Activated CD4-positive, alpha-beta T cell treated with anti-CD3 and anti-CD28 coated beads, Interleukin-2, amount 10 ng/mL, durations not matched to agents 7 days and 5 days (primary cell): Measurements from ENCODE around the gene RPUSD1. TPM values are rescaled to one million over a fixed set of nuclear protein-coding genes. Genes with fewer than 3 reads are reported as not detected.
"Not testable (repeated sequence)": the region's sequence is repeated elsewhere in the genome, so short reads cannot be mapped to it uniquely, and the experiment has no call there.

ENCODE experiments used
- CTCF ChIA-PET: fragments of 350-600 bp; sonication (Branson Sonifier 250); formaldehyde crosslinking; loops from one replicate; lab custom pipeline; 2021; ENCODE audit warnings: antibody characterized with exemption; lab: Charles Lee
- POLR2A ChIA-PET: fragments of 350-600 bp; sonication (Branson Sonifier 250); formaldehyde crosslinking; loops from one replicate; lab custom pipeline; 2021; ENCODE audit warnings: antibody characterized with exemption; lab: Charles Lee
- DNase-seq: peaks from one replicate; pipeline ENCODE4 v3.0.0-alpha.2; 2020
- H3K27ac Mint-ChIP-seq: one replicate; pipeline ENCODE4 v1.8.0; 2021; ENCODE audit warnings: mild to moderate bottlenecking, moderate library complexity, mixed read lengths
- H3K27me3 Mint-ChIP-seq: one replicate; pipeline ENCODE4 v1.8.0; 2021; ENCODE audit warnings: mixed read lengths
- H3K36me3 Mint-ChIP-seq: one replicate; pipeline ENCODE4 v1.8.0; 2021; ENCODE audit warnings: low read depth, mixed read lengths
- H3K4me1 Mint-ChIP-seq: one replicate; pipeline ENCODE4 v1.8.0; 2021; ENCODE audit warnings: mixed read lengths
- H3K4me3 Mint-ChIP-seq: one replicate; pipeline ENCODE4 v1.8.0; 2021; ENCODE audit warnings: mild to moderate bottlenecking, moderate library complexity, mixed read lengths
- H3K9me3 Mint-ChIP-seq: one replicate; pipeline ENCODE4 v1.8.0; 2021; ENCODE audit warnings: mixed read lengths
- total RNA-seq, 2 experiments: library from RNA; stranded (reverse); gene quantifications; one replicate each; pipeline ENCODE4 v1.2.3, GENCODE V29; 2021

Gene RPUSD1
- total RNA-seq, 2 experiments from 2014 or later: 25.4 to 26.1 TPM

- no peak for DNase-seq
- ChIA-PET CTCF (no interaction called here), POLR2A (no interaction called here)
- no peaks in the 10 kb centered on the region for H3K27me3 Mint-ChIP-seq
- no peak overlapping the region for H3K27ac Mint-ChIP-seq
- no peaks in the 10 kb centered on the region for H3K36me3 Mint-ChIP-seq
- peaks cover 3% of the 10 kb centered on the region for H3K4me1 Mint-ChIP-seq
- no peaks in the 10 kb centered on the region for H3K9me3 Mint-ChIP-seq
- H3K4me3 Mint-ChIP-seq: no peak overlapping the region
Observed at GRCh38 chr16:825341-826061, 37.3 kb upstream of the RPUSD1 start.

GRCh38 chr16:824601-825000, 36.4 kb upstream of the RPUSD1 start:
- Mint-ChIP-seq H3K27ac (no peak overlapping the region), H3K4me3 (no peak overlapping the region), H3K36me3 (no peaks in the 10 kb centered on the region), H3K4me1 (peaks cover 9% of the 10 kb centered on the region), H3K27me3 (peaks cover 2% of the 10 kb centered on the region), H3K9me3 (no peaks in the 10 kb centered on the region)
- POLR2A ChIA-PET: no interaction called here
- DNase-seq: no peak
- CTCF ChIA-PET: no interaction called here

- H3K9me3 Mint-ChIP-seq: no peaks in the 10 kb centered on the region
- CTCF ChIA-PET: no interaction called here
- peaks cover 13% of the 10 kb centered on the region for H3K4me1 Mint-ChIP-seq
- H3K36me3 Mint-ChIP-seq: no peaks in the 10 kb centered on the region
- peaks cover 2% of the 10 kb centered on the region for H3K27me3 Mint-ChIP-seq
- no peak overlapping the region for H3K4me3 Mint-ChIP-seq
- H3K27ac Mint-ChIP-seq: no peak overlapping the region
- no peak for DNase-seq
- POLR2A ChIA-PET: no interaction called here
Observed at GRCh38 chr16:824194-824593, 36.0 kb upstream of the RPUSD1 start.

- ChIA-PET CTCF (no interaction called here), POLR2A (no interaction called here)
- no peak for DNase-seq
- Mint-ChIP-seq H3K4me1 (peaks cover 14% of the 10 kb centered on the region), H3K27me3 (peaks cover 2% of the 10 kb centered on the region), H3K27ac (no peak overlapping the region), H3K4me3 (no peak overlapping the region), H3K36me3 (no peaks in the 10 kb centered on the region), H3K9me3 (no peaks in the 10 kb centered on the region)
Observed at GRCh38 chr16:822909-823297, 34.7 kb upstream of the RPUSD1 start.

GRCh38 chr16:822174-822908, 34.2 kb upstream of the RPUSD1 start:
- Mint-ChIP-seq H3K4me3 (no peak overlapping the region), H3K9me3 (no peaks in the 10 kb centered on the region), H3K27me3 (peaks cover 2% of the 10 kb centered on the region), H3K27ac (no peak overlapping the region), H3K4me1 (peaks cover 14% of the 10 kb centered on the region), H3K36me3 (no peaks in the 10 kb centered on the region)
- CTCF ChIA-PET: no interaction called here
- no peak for DNase-seq
- POLR2A ChIA-PET: no interaction called here

- POLR2A ChIA-PET: no interaction called here
Observed at GRCh38 chr16:821751-822150, 33.6 kb upstream of the RPUSD1 start.

GRCh38 chr16:820748-821147, 32.6 kb upstream of the RPUSD1 start:
- POLR2A ChIA-PET: interaction anchor here (0.6 kb wide), 1 partner anchor 1905 kb away, joined by 3 read pairs; no protein-coding TSS in a partner anchor
- Mint-ChIP-seq H3K9me3 (no peaks in the 10 kb centered on the region), H3K4me1 (peaks cover 14% of the 10 kb centered on the region), H3K4me3 (no peak overlapping the region), H3K27me3 (peaks cover 2% of the 10 kb centered on the region), H3K27ac (no peak overlapping the region), H3K36me3 (no peaks in the 10 kb centered on the region)
- CTCF ChIA-PET: no interaction called here
- no peak for DNase-seq

More at GRCh38 chr16:821751-822150, 33.6 kb upstream of the RPUSD1 start:
- no peak overlapping the region for H3K27ac Mint-ChIP-seq
- no peak overlapping the region for H3K4me3 Mint-ChIP-seq
- H3K27me3 Mint-ChIP-seq: peaks cover 2% of the 10 kb centered on the region
- peaks cover 14% of the 10 kb centered on the region for H3K4me1 Mint-ChIP-seq
- H3K36me3 Mint-ChIP-seq: no peaks in the 10 kb centered on the region
- CTCF ChIA-PET: no interaction called here
- no peaks in the 10 kb centered on the region for H3K9me3 Mint-ChIP-seq
- DNase-seq: no peak

- H3K36me3 Mint-ChIP-seq, CTCF ChIA-PET, H3K4me3 Mint-ChIP-seq, H3K27me3 Mint-ChIP-seq, H3K9me3 Mint-ChIP-seq, DNase-seq: not testable (repeated sequence)
- H3K27ac Mint-ChIP-seq: peak overlapping the region; percentile 83
- peaks cover 14% of the 10 kb centered on the region for H3K4me1 Mint-ChIP-seq
- POLR2A ChIA-PET: interaction anchor here (0.6 kb wide), 1 partner anchor 1905 kb away, joined by 3 read pairs; no protein-coding TSS in a partner anchor
Observed at GRCh38 chr16:820044-820408, 31.8 kb upstream of the RPUSD1 start.

- H3K4me3 Mint-ChIP-seq: no peak overlapping the region
- no peaks in the 10 kb centered on the region for H3K9me3 Mint-ChIP-seq
- DNase-seq: peak; percentile 52
- peak overlapping the region; percentile 83 for H3K27ac Mint-ChIP-seq
- H3K4me1 Mint-ChIP-seq: peaks cover 14% of the 10 kb centered on the region
- CTCF ChIA-PET: no interaction called here
- peaks cover 4% of the 10 kb centered on the region for H3K27me3 Mint-ChIP-seq
- H3K36me3 Mint-ChIP-seq: no peaks in the 10 kb centered on the region
- POLR2A ChIA-PET: no interaction called here
Observed at GRCh38 chr16:819336-820043, 31.3 kb upstream of the RPUSD1 start.

- Mint-ChIP-seq H3K4me1 (peaks cover 14% of the 10 kb centered on the region), H3K27me3 (peaks cover 8% of the 10 kb centered on the region), H3K9me3 (no peaks in the 10 kb centered on the region), H3K4me3 (no peak overlapping the region), H3K27ac (no peak overlapping the region), H3K36me3 (no peaks in the 10 kb centered on the region)
- CTCF ChIA-PET: no interaction called here
- POLR2A ChIA-PET: no interaction called here
- no peak for DNase-seq
Observed at GRCh38 chr16:818592-818991, 30.4 kb upstream of the RPUSD1 start.

- CTCF ChIA-PET: no interaction called here
- no peaks in the 10 kb centered on the region for H3K36me3 Mint-ChIP-seq
- no peak for DNase-seq
- no peaks in the 10 kb centered on the region for H3K9me3 Mint-ChIP-seq
- H3K4me3 Mint-ChIP-seq: no peak overlapping the region
- POLR2A ChIA-PET: no interaction called here
- peaks cover 8% of the 10 kb centered on the region for H3K27me3 Mint-ChIP-seq
- peaks cover 14% of the 10 kb centered on the region for H3K4me1 Mint-ChIP-seq
- H3K27ac Mint-ChIP-seq: no peak overlapping the region
Observed at GRCh38 chr16:818132-818531, 30.0 kb upstream of the RPUSD1 start.

- Mint-ChIP-seq H3K27me3 (peaks cover 13% of the 10 kb centered on the region), H3K4me1 (peaks cover 15% of the 10 kb centered on the region), H3K4me3 (no peak overlapping the region), H3K36me3 (no peaks in the 10 kb centered on the region), H3K9me3 (no peaks in the 10 kb centered on the region), H3K27ac (no peak overlapping the region)
- ChIA-PET POLR2A (no interaction called here), CTCF (no interaction called here)
- no peak for DNase-seq
Observed at GRCh38 chr16:817001-817906, 29.1 kb upstream of the RPUSD1 start.
